Progenitor cell of endocrine pancreas (in vitro differentiated cells): ENCODE measurements around the gene KIF1A. TPM values are rescaled to one million over a fixed set of nuclear protein-coding genes. Genes with fewer than 3 reads are reported as not detected.

ENCODE experiments used
- DNase-seq: peaks from one replicate; pipeline ENCODE4 v3.0.0; 2021; ENCODE audit warnings: low spot score; ENCODE audit not compliant: unreplicated experiment
- H3K27ac Mint-ChIP-seq: 2 replicates; pipeline ENCODE4 v1.8.0; 2021; ENCODE audit warnings: mild to moderate bottlenecking, moderate library complexity, mixed read lengths
- H3K27me3 Mint-ChIP-seq: 2 replicates; pipeline ENCODE4 v1.8.0; 2021; ENCODE audit warnings: mixed read lengths
- H3K36me3 Mint-ChIP-seq: 2 replicates; pipeline ENCODE4 v1.8.0; 2022; ENCODE audit warnings: mixed read lengths; ENCODE audit not compliant: insufficient read depth
- H3K4me1 Mint-ChIP-seq: 2 replicates; pipeline ENCODE4 v1.8.0; 2021; ENCODE audit warnings: low read depth, mixed read lengths
- H3K4me3 Mint-ChIP-seq: 2 replicates; pipeline ENCODE4 v1.8.0; 2021; ENCODE audit warnings: low read depth, mild to moderate bottlenecking, moderate library complexity, mixed read lengths
- H3K9me3 Mint-ChIP-seq: 2 replicates; pipeline ENCODE4 v1.8.0; 2021; ENCODE audit warnings: low read depth, mixed read lengths
- total RNA-seq: library from RNA; stranded (reverse); gene quantifications from 2 replicates; pipeline ENCODE4 v1.2.1, GENCODE V29; 2021
- TF ChIP-seq, protein P1 (sequence below): fragments of 200-600 bp; sonication (generic); IDR thresholded peaks from one replicate; pipeline ENCODE4 v1.5.0; 2021; ENCODE audit warnings: antibody characterized with exemption, mild to moderate bottlenecking; ENCODE audit not compliant: unreplicated experiment

The KIF1A gene
- total RNA-seq, 1 donor from 2014 or later = 132 TPM

DNA sequence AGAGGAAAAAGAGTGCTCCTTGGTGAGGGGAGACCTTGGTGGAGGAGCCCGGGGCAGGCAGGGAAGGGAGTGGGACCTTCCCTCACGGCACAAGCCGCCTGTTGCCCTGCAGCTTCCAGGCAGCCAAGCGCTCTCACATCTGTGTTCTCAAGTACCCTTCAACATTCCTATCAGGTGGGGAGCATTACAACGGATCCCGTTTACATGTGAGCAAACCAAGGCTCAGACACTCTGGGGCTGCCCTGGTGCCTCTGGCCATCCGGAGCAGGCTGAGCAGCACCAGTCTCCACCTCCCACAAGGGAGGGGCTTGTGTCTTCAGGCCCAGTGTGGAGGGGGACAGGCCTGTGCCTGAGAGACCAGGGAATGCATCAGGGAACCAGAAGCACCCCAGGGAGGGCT, 70.5 kb downstream of the KIF1A start:
- peaks cover 8% of the 10 kb centered on the region for H3K36me3 Mint-ChIP-seq

DNA sequence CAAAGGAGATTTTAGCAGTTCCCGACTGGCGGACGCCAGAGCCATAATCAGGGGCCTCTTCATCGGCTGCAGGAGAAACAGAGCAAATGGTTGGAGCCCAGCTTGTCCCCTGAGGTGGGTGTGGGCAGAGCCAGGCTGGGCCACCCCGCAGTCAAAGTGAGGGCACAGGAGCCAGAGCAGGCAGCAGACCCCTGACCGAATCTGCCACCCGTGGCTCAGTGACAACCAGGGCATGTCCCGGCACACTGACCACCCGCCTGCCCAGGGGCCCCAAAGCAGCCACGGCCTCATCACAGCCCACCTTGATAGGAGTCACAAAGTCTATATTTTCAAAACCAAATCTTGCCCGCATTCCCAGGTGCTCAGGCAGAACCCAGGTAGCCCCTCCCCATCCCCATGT, 72.8 kb downstream of the KIF1A start:
- H3K36me3 Mint-ChIP-seq = peaks cover 8% of the 10 kb centered on the region
- H3K4me1 Mint-ChIP-seq = no peaks in the 10 kb centered on the region

More for the DNA sequence above, 70.5 kb downstream of the KIF1A start:
- no peaks in the 10 kb centered on the region for H3K27me3 Mint-ChIP-seq
- no peaks in the 10 kb centered on the region for H3K9me3 Mint-ChIP-seq
- TF ChIP-seq, protein P1, sequence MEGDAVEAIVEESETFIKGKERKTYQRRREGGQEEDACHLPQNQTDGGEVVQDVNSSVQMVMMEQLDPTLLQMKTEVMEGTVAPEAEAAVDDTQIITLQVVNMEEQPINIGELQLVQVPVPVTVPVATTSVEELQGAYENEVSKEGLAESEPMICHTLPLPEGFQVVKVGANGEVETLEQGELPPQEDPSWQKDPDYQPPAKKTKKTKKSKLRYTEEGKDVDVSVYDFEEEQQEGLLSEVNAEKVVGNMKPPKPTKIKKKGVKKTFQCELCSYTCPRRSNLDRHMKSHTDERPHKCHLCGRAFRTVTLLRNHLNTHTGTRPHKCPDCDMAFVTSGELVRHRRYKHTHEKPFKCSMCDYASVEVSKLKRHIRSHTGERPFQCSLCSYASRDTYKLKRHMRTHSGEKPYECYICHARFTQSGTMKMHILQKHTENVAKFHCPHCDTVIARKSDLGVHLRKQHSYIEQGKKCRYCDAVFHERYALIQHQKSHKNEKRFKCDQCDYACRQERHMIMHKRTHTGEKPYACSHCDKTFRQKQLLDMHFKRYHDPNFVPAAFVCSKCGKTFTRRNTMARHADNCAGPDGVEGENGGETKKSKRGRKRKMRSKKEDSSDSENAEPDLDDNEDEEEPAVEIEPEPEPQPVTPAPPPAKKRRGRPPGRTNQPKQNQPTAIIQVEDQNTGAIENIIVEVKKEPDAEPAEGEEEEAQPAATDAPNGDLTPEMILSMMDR = no peak
- no peaks in the 10 kb centered on the region for H3K4me1 Mint-ChIP-seq
- no peak overlapping the region for H3K4me3 Mint-ChIP-seq
- no peak overlapping the region for H3K27ac Mint-ChIP-seq
- no peak for DNase-seq

DNA sequence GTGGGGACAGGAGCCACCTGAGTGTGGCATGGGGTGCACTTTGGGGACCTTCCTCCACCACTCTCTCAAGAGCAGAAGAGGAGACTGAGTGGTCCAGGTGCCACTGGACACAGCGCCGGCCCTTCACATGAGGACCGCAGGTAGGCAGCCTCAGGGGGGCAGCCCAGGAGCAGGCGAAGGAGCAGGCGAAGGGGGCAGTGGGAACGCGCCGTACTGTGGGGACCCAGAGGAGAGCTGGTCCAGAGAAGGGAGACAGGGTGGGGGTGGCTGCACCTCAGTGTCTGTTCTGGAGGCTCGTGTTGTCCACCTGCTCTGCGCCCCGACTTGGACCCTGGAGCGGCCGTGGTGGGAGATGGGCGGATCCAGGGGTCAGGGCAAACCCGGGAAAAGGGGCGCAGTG, 73.3 kb downstream of the KIF1A start:
- no peaks in the 10 kb centered on the region for H3K9me3 Mint-ChIP-seq
- no peaks in the 10 kb centered on the region for H3K27me3 Mint-ChIP-seq
- H3K4me3 Mint-ChIP-seq = no peak overlapping the region
- TF ChIP-seq, protein P1 = no peak
- H3K36me3 Mint-ChIP-seq = peaks cover 10% of the 10 kb centered on the region
- no peaks in the 10 kb centered on the region for H3K4me1 Mint-ChIP-seq
- no peak overlapping the region for H3K27ac Mint-ChIP-seq
- no peak for DNase-seq

More for the DNA sequence above, 72.8 kb downstream of the KIF1A start:
- Mint-ChIP-seq H3K27me3 (no peaks in the 10 kb centered on the region), H3K9me3 (no peaks in the 10 kb centered on the region), H3K4me3 (no peak overlapping the region), H3K27ac (no peak overlapping the region)
- no peak for DNase-seq
- TF ChIP-seq, protein P1 = no peak

DNA sequence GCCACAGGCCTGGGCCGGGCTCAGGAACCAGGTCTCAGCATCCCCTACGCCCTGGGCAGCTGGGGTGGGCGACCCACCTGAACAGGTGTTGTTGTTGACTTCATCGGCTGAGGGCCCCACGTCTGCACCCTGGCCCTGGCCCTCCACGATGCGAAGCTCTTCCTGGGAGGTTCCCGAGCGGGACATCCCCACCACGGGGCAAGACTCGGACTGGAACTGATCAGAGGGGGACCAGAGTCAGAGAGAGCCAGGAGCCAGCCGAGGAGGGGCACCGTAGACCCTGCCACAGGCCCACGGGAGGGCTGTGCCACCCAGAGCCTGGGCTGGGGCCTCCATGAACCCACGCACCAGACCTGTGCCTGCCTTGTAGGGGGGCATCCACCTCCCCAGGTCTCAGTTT, 74.1 kb downstream of the KIF1A start:
- Mint-ChIP-seq H3K36me3 (peaks cover 10% of the 10 kb centered on the region), H3K9me3 (no peaks in the 10 kb centered on the region), H3K4me1 (no peaks in the 10 kb centered on the region), H3K27me3 (no peaks in the 10 kb centered on the region), H3K4me3 (no peak overlapping the region), H3K27ac (no peak overlapping the region)
- no peak for DNase-seq
- TF ChIP-seq, protein P1 = no peak

DNA sequence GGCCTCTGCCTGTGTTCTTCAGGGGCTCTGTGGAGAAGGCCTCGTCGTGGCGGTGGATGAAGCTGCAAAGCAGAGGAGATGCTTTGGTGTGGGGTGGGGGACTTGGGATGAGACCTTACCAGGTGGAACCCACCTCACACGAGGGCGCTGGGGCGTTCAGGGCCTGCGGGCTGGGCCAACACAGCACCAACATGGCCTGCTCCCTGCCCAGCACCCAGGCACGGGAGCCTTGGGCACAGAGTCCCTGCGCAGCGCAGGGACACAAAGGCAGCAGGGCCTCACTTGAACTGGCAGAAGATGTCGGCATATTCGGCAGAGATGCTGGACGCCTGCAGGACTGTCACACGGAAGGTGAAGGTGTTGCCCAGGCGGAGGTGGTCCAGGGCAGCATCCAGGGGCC, 74.6 kb downstream of the KIF1A start:
- Mint-ChIP-seq H3K36me3 (peaks cover 10% of the 10 kb centered on the region), H3K27me3 (no peaks in the 10 kb centered on the region), H3K4me3 (no peak overlapping the region), H3K27ac (no peak overlapping the region), H3K9me3 (no peaks in the 10 kb centered on the region), H3K4me1 (no peaks in the 10 kb centered on the region)
- no peak for DNase-seq
- TF ChIP-seq, protein P1 = no peak
